Gastrocnemius medialis (tissue), 4 donors: Measurements from ENCODE around the gene ATXN1. TPM values are rescaled to one million over a fixed set of nuclear protein-coding genes. Genes with fewer than 3 reads are reported as not detected.

Source experiments
- ATAC-seq, 2 donors: fragments of 150-250 bp; one replicate each; pipeline ENCODE4 v1.9.1; 2016
- DNase-seq, 2 donors: peaks; one replicate each; pipeline ENCODE4 v3.0.0-alpha.2; 2019
- H3K27ac ChIP-seq, 4 donors: fragments of 200-600 bp; sonication (generic); 1 replicate in 1 of 4; 2 replicates in 3 of 4; pipeline ENCODE4 v1.5.1; 2016 to 2018; ENCODE audit warnings: mild to moderate bottlenecking in 2 of 4, moderate library complexity in 1 of 4
- H3K27me3 ChIP-seq, 3 donors: fragments of 200-600 bp; sonication (generic) in 2 of 3; 1 replicate in 1 of 3; 2 replicates in 2 of 3; pipeline versions ENCODE4 v1.5.1 to v1.6.0; 2016 to 2019; ENCODE audit warnings: mild to moderate bottlenecking in 1 of 3, moderate library complexity in 1 of 3
- H3K36me3 ChIP-seq, 2 donors: fragments of 200-600 bp; sonication (generic) in 1 of 2; one replicate each; pipeline ENCODE4 v1.5.1; 2017 to 2018
- H3K4me1 ChIP-seq, 2 donors: fragments of 200-600 bp; sonication (generic) in 1 of 2; one replicate each; pipeline ENCODE4 v1.5.1; 2016 to 2017; ENCODE audit warnings: mild to moderate bottlenecking in 2 of 2
- H3K4me3 ChIP-seq, 4 donors: fragments of 200-600 bp; sonication (generic) in 3 of 4; 1 replicate in 1 of 4; 2 replicates in 3 of 4; pipeline ENCODE4 v1.5.1; 2016 to 2019; ENCODE audit warnings: mild to moderate bottlenecking in 2 of 4
- H3K9me3 ChIP-seq, 3 donors: fragments of 200-600 bp; sonication (generic) in 2 of 3; 1 replicate in 1 of 3; 2 replicates in 2 of 3; pipeline ENCODE4 v1.5.1; 2016 to 2019
- POLR2A ChIP-seq, 2 donors: fragments of 450-650 bp; IDR thresholded peaks; one replicate each; pipeline ENCODE4 v1.6.1; 2017; ENCODE audit warnings: antibody characterized with exemption in 2 of 2, mild to moderate bottlenecking in 2 of 2, moderate library complexity in 2 of 2
- in situ Hi-C, 4 donors: fragments of 200-750 bp; cut with MboI; loops; one replicate each; pipeline versions ENCODE4 v1.15.0 to v1.8.0; 2017; ENCODE audit warnings: low sequenced_read_pairs in 4 of 4
- intact Hi-C: fragments of 100-400 bp; cut with DNase I; formaldehyde crosslinking; loops from one replicate; pipeline ENCODE4 v1.15.1; 2023; ENCODE audit warnings: low total_unique reads
- total RNA-seq, 4 donors: library from RNA; depleted of rRNA; stranded (reverse); fragments of >200 nt; gene quantifications; one replicate each; pipeline versions ENCODE4 v1.1.0 to v1.2.3, GENCODE V29; 2016
- TF ChIP-seq, protein P1 (sequence below), 5 experiments: fragments of 450-650 bp in 3 of 5; fragments of 200-600 bp in 2 of 5; sonication (generic) in 2 of 5; IDR thresholded peaks in 4 of 5; conservative IDR thresholded peaks in 1 of 5; 1 replicate in 4 of 5; 2 replicates in 1 of 5; pipeline ENCODE4 v1.5.1; 2016 to 2019; ENCODE audit warnings: antibody characterized with exemption in 5 of 5, mild to moderate bottlenecking in 3 of 5, moderate library complexity in 3 of 5

The ATXN1 gene
- total RNA-seq, 4 donors from 2014 or later = 21.8 to 42.9 (median 33.1) TPM

DNA sequence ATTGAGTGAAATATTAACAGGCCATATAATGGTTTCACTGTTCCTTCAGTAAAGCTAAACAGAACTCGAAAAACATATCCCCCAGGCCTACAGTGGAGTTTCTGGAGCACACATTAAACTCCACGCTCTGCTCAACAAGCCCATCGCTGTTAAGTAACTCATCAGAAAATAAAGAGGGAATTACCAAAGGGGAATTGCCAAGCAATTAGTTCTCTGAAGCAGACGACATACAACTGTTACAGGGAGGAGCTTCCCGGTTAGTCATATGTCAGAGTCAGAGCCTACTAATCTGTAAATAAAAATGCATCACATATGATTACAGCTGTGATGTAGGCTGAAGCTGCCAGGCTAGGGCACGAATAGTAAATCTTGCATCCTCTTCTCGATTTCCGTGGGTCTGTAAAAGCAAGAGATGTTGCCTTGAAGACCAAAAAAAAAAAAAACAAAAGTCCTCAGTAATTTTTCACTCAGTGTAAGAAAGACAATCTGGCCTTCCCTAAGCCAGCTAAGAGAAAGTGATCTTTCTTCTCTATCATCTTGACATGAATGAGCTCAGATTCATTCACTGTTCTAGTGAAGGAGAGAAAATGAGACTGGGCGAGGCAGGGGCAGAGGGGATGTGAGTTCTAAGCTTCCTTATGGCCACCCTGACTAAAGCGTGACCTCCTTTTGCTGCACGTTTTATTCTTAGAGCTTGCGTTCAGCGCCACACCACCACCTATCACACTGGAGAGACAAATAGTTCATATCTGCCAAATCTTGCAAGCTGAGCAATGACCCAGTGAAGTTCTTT, 13.8 kb downstream of the ATXN1 start:
- Histone ChIP-seq H3K9me3 (no peaks in the 10 kb centered on the region), H3K4me1 (peaks cover 38 to 61% of the 10 kb centered on the region in 2 donors), H3K27ac (peak overlapping the region; percentile 44 to 74 (median 63)), H3K36me3 (no peaks in the 10 kb centered on the region), H3K27me3 (no peaks in the 10 kb centered on the region), H3K4me3 (no peak overlapping the region)
- in situ Hi-C loops (no loop called here), intact Hi-C loops (no loop called here)
- ATAC-seq = peak; percentile 75 to 91
- TF ChIP-seq POLR2A (IDR thresholded peaks at IDR 0.05) = no peak
- TF ChIP-seq, protein P1, sequence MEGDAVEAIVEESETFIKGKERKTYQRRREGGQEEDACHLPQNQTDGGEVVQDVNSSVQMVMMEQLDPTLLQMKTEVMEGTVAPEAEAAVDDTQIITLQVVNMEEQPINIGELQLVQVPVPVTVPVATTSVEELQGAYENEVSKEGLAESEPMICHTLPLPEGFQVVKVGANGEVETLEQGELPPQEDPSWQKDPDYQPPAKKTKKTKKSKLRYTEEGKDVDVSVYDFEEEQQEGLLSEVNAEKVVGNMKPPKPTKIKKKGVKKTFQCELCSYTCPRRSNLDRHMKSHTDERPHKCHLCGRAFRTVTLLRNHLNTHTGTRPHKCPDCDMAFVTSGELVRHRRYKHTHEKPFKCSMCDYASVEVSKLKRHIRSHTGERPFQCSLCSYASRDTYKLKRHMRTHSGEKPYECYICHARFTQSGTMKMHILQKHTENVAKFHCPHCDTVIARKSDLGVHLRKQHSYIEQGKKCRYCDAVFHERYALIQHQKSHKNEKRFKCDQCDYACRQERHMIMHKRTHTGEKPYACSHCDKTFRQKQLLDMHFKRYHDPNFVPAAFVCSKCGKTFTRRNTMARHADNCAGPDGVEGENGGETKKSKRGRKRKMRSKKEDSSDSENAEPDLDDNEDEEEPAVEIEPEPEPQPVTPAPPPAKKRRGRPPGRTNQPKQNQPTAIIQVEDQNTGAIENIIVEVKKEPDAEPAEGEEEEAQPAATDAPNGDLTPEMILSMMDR (IDR thresholded peaks at IDR 0.05 in 4 of 5, conservative IDR thresholded peaks at IDR 0.05 in 1 of 5) = no peak
- peak in 1 of 2 donors; percentile 33 for DNase-seq

DNA sequence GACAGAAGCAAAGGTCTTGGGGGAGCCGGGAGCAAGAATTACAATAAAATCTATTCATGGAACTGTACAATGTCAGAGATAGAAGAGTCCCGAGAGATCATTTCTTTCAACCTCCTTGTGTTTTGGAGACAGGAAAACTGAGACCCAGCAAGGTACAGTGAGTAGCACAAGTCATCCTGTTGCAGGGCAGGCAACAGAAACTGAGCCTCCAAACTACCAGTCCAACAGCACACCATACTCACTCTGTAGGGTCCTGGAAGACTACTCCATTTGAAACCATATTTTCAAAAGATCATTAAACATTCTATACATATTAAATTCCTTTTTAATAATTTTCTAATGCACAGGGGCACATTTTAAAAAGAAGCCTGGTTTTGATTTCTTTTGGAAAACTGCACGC, 14.4 kb downstream of the ATXN1 start:
- H3K27ac ChIP-seq = peak overlapping the region; percentile 44 to 74 (median 63)
- no peaks in the 10 kb centered on the region for H3K27me3 ChIP-seq
- no peak for TF ChIP-seq POLR2A (IDR thresholded peaks at IDR 0.05)
- TF ChIP-seq, protein P1 (IDR thresholded peaks at IDR 0.05 in 4 of 5, conservative IDR thresholded peaks at IDR 0.05 in 1 of 5) = no peak
- ATAC-seq (no peak), DNase-seq (no peak)
- no peaks in the 10 kb centered on the region for H3K9me3 ChIP-seq
- peaks cover 38 to 55% of the 10 kb centered on the region in 2 donors for H3K4me1 ChIP-seq
- intact Hi-C loops (no loop called here), in situ Hi-C loops (no loop called here)
- H3K36me3 ChIP-seq = no peaks in the 10 kb centered on the region
- no peak overlapping the region for H3K4me3 ChIP-seq

DNA sequence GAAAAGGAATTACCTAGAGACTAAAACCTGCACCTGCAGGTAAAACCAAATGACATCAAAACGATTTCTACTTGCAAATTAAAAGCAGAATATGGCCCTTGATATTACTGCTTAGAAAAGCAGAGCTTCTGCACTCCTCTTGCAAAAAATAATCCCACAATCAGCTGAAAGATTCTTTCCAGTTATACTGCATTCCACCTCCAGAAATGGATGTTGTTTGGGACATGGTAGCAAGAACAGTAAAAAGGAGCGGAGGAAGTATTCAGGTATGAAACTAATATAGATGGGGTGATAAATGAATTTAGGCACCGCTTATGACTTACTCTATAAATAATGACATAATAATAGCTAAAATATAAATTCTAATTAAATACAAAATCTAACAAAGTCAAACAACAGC, 14.9 kb downstream of the ATXN1 start:
- H3K9me3 ChIP-seq = no peaks in the 10 kb centered on the region
- H3K36me3 ChIP-seq = no peaks in the 10 kb centered on the region
- DNase-seq (no peak), ATAC-seq (no peak)
- no peak overlapping the region for H3K4me3 ChIP-seq
- no peaks in the 10 kb centered on the region for H3K27me3 ChIP-seq
- H3K27ac ChIP-seq = peak overlapping the region in 1 of 4 donors; percentile 73
- intact Hi-C loops (no loop called here), in situ Hi-C loops (no loop called here)
- no peak for TF ChIP-seq POLR2A (IDR thresholded peaks at IDR 0.05)
- TF ChIP-seq, protein P1 (IDR thresholded peaks at IDR 0.05 in 4 of 5, conservative IDR thresholded peaks at IDR 0.05 in 1 of 5) = no peak
- H3K4me1 ChIP-seq = peaks cover 40 to 53% of the 10 kb centered on the region in 2 donors

DNA sequence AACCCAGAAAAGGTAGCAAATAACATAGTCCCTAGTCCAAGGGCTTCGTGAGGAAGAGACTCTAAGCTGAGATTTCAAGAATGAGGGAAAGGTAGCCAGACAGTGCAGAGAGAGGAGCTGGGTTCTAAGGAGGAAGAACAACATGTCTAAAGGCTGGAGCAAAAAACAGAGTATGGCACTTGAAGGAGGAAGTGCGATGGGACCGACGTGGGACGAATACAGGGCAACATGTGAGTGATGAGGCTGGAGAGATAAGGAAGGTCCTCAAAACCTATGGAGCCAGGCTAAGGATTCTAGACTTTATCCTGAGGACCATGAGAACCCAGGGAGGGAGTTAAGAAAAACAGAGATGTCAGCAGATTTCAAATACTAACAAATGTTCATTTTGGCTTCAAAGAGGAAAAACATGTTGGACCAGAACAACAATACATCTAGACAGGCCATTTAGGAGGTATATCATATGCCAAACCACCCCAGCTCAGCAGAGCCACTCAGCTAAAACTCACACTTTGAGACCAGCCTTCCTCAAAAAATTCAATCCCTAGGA, 17.5 kb downstream of the ATXN1 start:
- in situ Hi-C loops (no loop called here), intact Hi-C loops (no loop called here)
- no peak for DNase-seq
- TF ChIP-seq, protein P1 (IDR thresholded peaks at IDR 0.05 in 4 of 5, conservative IDR thresholded peaks at IDR 0.05 in 1 of 5) = no peak
- TF ChIP-seq POLR2A (IDR thresholded peaks at IDR 0.05) = no peak
- Histone ChIP-seq H3K4me1 (peaks cover 61 to 65% of the 10 kb centered on the region in 2 donors), H3K9me3 (no peaks in the 10 kb centered on the region), H3K27me3 (no peaks in the 10 kb centered on the region), H3K4me3 (no peak overlapping the region), H3K36me3 (no peaks in the 10 kb centered on the region), H3K27ac (peak overlapping the region in 2 of 4 donors; percentile 7 to 22)
- no peak for ATAC-seq
